GM12892 (cell line): ENCODE measurements around the gene AMZ1.

Source experiments
- POLR2A ChIP-seq: IDR thresholded peaks from 2 replicates; pipeline ENCODE4 v1.6.1; 2011; ENCODE audit warnings: low read depth, low read length, control low read depth
- POLR2AphosphoS5 ChIP-seq: IDR thresholded peaks from 2 replicates; pipeline ENCODE4 v1.6.1; 2011; ENCODE audit warnings: low read depth, low read length, control low read depth
- TAF1 ChIP-seq: IDR thresholded peaks from 2 replicates; pipeline ENCODE4 v1.6.1; 2011; ENCODE audit warnings: low read depth, mild to moderate bottlenecking, control low read depth, low read length, borderline replicate concordance

DNA sequence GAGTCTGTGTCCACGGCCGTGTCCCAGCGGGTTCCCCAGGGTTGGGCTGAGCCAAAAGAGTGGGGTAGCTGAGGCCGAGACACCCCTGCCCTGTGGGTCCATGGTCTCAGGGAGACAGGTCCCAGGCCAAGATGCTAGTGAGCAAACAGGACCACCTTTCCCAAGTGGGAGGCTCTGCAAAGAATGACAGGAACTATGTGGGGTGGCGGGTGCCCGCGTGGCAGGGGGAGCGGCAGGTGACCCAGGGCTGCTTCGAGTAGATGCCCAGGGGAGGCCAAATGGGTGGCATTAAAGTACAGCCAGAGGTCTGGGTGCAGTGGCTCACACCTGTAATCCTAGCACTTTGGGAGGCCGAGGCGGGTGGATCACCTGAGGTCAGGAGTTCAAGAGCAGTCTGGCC lies 38.0 kb upstream of the AMZ1 start:
- no peak for TF ChIP-seq POLR2A
- TF ChIP-seq POLR2AphosphoS5: no peak
- TF ChIP-seq TAF1: no peak
